Colonic mucosa (tissue), 4 donors: ENCODE measurements around the gene DYNC1I1. TPM values are rescaled to one million over a fixed set of nuclear protein-coding genes. Genes with fewer than 3 reads are reported as not detected.

ENCODE experiments used
- DNase-seq: peaks from one replicate; pipeline ENCODE4 v3.0.0-alpha.2; 2020
- H3K27ac ChIP-seq: fragments of 200-600 bp; one replicate; pipeline ENCODE4 v1.8.0; 2021
- H3K27me3 ChIP-seq: fragments of 200-600 bp; one replicate; pipeline ENCODE4 v1.8.0; 2021
- H3K36me3 ChIP-seq: fragments of 200-600 bp; one replicate; pipeline ENCODE4 v1.8.0; 2021
- H3K4me1 ChIP-seq: fragments of 200-600 bp; one replicate; pipeline ENCODE4 v1.8.0; 2021; ENCODE audit warnings: mild to moderate bottlenecking
- H3K4me3 ChIP-seq: fragments of 200-600 bp; one replicate; pipeline ENCODE4 v1.8.0; 2021
- H3K9ac ChIP-seq, 2 donors: one replicate each; pipeline ENCODE4 v1.7.0; 2013; ENCODE audit warnings: control low read depth in 2 of 2, low read depth in 2 of 2, low read length in 2 of 2
- H3K9me3 ChIP-seq: fragments of 200-600 bp; one replicate; pipeline ENCODE4 v1.8.0; 2021
- intact Hi-C: fragments of 100-400 bp; cut with DNase I; formaldehyde crosslinking; loops from one replicate; pipeline ENCODE4 v1.14.1; 2022
- total RNA-seq, 2 donors: library from RNA; stranded (reverse); fragmentation: NEBNext Ultra II Directional in 1 of 2; extraction: Animal tissue kit (Norgen Biotek cat#: 25700) in 1 of 2; gene quantifications; one replicate each; pipeline ENCODE4 v1.2.1, GENCODE V29; 2021
- TF ChIP-seq, protein P1 (sequence below): fragments of 200-600 bp; IDR thresholded peaks from one replicate; pipeline ENCODE4 v1.8.0; 2022; ENCODE audit warnings: antibody characterized with exemption, mild to moderate bottlenecking
- donor health status: healthy.
- donor health status: DM: no; HTN: no; CAD: no.
- donor health status: DM: no; HTN: no; CAD: no.

The DYNC1I1 gene
- 1 to 10 TPM in 1 of 2 donors, under 1 TPM in 1; 0.54 to 1.8 TPM for total RNA-seq

DNA sequence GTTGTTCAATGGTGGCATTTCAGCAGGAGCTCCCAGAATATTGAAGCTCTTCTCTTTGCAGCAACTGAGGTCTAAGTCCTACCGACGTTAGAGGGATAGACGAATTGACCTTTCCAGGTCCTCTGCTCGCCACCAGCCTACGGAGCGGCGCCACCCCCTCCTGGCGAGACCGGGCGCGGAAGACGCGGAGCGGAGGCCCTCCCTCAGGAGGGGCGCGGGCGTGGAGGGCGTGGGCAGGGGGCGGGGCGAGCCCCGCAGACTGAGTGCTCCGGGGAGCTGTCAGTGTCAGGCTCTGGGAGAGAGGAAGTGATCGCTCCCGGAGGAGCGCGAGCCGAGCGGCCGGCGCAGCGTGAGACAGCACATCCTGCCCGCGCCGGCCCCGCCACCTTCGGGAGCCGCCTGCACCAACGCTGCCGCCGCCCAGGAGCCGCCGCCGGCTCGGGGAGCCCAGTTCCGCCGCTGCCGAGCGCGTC, at the start of gene DYNC1I1:
Gene DYNC1I1 (plus strand): TSS at position 257 of the 473 bp plus-strand sequence. CDS start 32,176 bp downstream, outside the sequence.
- H3K4me1 ChIP-seq, result no peaks in the 10 kb centered on the region
- H3K36me3 ChIP-seq, result no peaks in the 10 kb centered on the region
- TF ChIP-seq, protein P1, sequence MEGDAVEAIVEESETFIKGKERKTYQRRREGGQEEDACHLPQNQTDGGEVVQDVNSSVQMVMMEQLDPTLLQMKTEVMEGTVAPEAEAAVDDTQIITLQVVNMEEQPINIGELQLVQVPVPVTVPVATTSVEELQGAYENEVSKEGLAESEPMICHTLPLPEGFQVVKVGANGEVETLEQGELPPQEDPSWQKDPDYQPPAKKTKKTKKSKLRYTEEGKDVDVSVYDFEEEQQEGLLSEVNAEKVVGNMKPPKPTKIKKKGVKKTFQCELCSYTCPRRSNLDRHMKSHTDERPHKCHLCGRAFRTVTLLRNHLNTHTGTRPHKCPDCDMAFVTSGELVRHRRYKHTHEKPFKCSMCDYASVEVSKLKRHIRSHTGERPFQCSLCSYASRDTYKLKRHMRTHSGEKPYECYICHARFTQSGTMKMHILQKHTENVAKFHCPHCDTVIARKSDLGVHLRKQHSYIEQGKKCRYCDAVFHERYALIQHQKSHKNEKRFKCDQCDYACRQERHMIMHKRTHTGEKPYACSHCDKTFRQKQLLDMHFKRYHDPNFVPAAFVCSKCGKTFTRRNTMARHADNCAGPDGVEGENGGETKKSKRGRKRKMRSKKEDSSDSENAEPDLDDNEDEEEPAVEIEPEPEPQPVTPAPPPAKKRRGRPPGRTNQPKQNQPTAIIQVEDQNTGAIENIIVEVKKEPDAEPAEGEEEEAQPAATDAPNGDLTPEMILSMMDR, result no peak
- intact Hi-C loops, result no loop called here
- peak; percentile 61 for DNase-seq
- H3K27ac ChIP-seq, result no peak within 1 kb of the TSS
- no peaks in the 10 kb centered on the region for H3K9me3 ChIP-seq
- no peaks in the 10 kb centered on the region for H3K27me3 ChIP-seq
- peak within 1 kb of the TSS; percentile 59 for H3K4me3 ChIP-seq
- peak within 1 kb of the TSS in 1 of 2 donors; percentile 66 for H3K9ac ChIP-seq

DNA sequence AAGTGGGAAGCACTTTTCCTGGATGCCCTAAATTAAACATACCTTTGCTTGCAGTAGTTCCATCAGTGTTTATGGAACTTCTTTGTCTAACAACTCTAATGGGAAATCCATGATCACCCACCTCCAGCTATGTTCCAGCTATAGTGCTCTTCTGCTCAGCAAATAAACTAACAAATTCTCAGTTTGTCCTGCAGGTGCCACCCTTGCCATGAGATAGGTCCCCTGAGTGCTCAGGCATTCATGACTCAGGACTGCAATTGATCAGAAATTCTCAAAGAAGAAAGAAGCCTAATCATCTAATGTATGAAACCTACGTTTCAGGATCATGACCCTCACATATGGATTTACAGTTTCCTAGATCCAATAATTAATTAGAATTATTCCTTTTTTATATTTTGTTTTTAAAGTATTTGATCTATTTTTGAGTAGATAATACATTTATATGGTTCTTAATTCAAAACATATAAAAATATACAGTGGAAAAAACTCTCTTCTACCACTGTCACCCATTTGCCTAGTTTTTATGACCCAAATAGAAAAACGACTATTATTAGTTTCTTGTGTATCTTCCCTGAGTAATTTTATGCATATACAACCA, 48.7 kb upstream of the DYNC1I1 start:
- intact Hi-C loops, result loop anchor here (5.0 kb wide), 1 partner anchor 149 kb away; no protein-coding TSS in a partner anchor
- H3K27me3 ChIP-seq, result no peaks in the 10 kb centered on the region
- no peaks in the 10 kb centered on the region for H3K4me1 ChIP-seq
- TF ChIP-seq, protein P1, result no peak
- no peak overlapping the region for H3K9ac ChIP-seq
- no peaks in the 10 kb centered on the region for H3K9me3 ChIP-seq
- DNase-seq, result no peak
- H3K4me3 ChIP-seq, result no peak overlapping the region
- no peak overlapping the region for H3K27ac ChIP-seq
- no peaks in the 10 kb centered on the region for H3K36me3 ChIP-seq

DNA sequence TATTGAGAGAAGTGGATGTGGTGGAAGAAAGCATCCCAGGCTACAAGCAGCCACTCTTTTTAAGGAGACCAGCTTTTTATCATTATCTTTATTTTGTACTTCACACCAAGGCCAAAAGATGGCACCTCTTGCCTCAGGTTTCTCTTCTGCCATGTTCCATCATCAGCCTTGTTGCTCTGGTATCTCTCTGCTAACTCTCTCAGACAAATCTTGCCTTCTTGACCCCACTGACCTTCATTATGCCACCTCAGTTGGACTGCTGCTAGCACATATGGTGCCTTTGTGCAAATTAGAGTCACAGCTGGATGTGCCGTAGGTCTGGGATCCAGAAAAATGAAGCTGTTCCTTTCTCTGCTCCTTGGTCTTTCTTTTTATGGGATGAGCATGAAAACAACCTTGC, 47.1 kb upstream of the DYNC1I1 start:
- Histone ChIP-seq H3K9me3 (no peaks in the 10 kb centered on the region), H3K4me3 (no peak overlapping the region), H3K36me3 (no peaks in the 10 kb centered on the region), H3K4me1 (no peaks in the 10 kb centered on the region), H3K9ac (no peak overlapping the region), H3K27ac (no peak overlapping the region), H3K27me3 (no peaks in the 10 kb centered on the region)
- intact Hi-C loops, result no loop called here
- no peak for DNase-seq
- TF ChIP-seq, protein P1, result no peak

DNA sequence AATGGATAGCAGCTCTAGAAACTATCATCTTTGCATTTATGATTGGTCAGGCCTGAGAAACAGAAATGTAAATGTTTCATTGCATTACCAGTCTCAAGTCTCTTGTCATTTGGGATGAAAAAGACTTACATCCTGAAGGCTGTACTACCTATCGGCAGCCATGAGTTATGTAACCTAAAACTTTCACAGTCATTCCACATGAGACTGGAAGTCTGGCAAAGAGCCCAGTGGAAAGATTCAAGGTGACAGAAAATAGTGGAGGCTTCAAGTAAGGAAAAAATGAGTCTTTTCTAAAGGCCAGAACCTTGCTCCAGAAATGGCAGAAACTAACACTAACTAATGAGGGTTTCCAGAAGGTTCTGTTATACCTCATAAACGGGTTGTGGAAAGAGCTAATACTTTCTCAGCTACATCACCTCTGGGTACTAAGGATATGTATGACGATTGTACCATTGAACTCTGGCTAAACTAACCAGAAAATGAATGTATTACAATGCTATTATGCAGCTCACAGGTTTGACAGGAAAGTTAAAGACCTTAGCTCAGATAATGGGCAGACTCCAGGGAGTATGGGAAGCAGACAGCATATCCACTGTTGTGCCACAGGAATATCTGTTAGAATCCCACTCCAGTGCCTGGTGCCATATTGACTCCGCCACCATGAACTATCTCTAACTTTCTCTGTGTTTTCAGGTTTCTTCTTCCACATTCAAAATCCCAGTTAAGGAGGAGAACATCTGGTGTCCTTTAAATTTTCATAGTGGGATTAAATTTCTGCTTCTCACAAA, 41.7 kb upstream of the DYNC1I1 start:
- no peaks in the 10 kb centered on the region for H3K9me3 ChIP-seq
- DNase-seq, result no peak
- intact Hi-C loops, result no loop called here

DNA sequence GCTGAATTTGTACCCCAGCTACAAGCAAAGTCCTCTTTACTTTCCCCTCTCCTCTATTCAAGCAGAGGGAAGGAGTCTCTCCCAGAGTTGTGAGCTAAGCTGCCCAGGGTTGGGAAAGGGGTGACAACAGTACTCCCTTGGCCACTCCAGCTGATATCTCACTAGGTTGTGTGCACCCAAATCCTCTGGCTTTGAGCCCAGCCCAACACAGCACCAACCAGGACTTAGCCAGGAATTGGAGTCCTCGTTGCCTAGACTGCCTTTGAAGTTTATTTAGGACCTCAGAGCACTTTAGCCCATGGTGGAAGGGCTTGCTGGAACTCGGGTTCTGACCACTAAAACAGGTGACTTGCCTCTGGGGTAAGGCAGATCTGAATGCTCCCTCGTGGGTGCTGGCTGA, 35.7 kb upstream of the DYNC1I1 start:
- no peak overlapping the region for H3K9ac ChIP-seq
- no peaks in the 10 kb centered on the region for H3K27me3 ChIP-seq
- TF ChIP-seq, protein P1, result no peak
- DNase-seq, result no peak
- no peak overlapping the region for H3K27ac ChIP-seq
- H3K4me1 ChIP-seq, result no peaks in the 10 kb centered on the region
- no peak overlapping the region for H3K4me3 ChIP-seq
- no peaks in the 10 kb centered on the region for H3K9me3 ChIP-seq
- no peaks in the 10 kb centered on the region for H3K36me3 ChIP-seq
- intact Hi-C loops, result no loop called here

More for the DNA sequence above, 41.7 kb upstream of the DYNC1I1 start:
- Histone ChIP-seq H3K27ac (no peak overlapping the region), H3K9ac (no peak overlapping the region), H3K36me3 (no peaks in the 10 kb centered on the region), H3K4me3 (no peak overlapping the region), H3K27me3 (no peaks in the 10 kb centered on the region), H3K4me1 (no peaks in the 10 kb centered on the region)
- TF ChIP-seq, protein P1, result no peak
